Breast epithelium (tissue), 4 donors: Measurements from ENCODE around the gene SYT13. TPM values are rescaled to one million over a fixed set of nuclear protein-coding genes. Genes with fewer than 3 reads are reported as not detected.

Experiments
- DNase-seq, 2 donors: peaks; one replicate each; pipeline ENCODE4 v3.0.0-alpha.2; 2019; ENCODE audit warnings: low spot score in 2 of 2
- H3K27ac ChIP-seq, 2 donors: fragments of 200-600 bp; sonication (generic) in 1 of 2; one replicate each; pipeline ENCODE4 v1.5.1; 2016 to 2019; ENCODE audit warnings: mild to moderate bottlenecking in 1 of 2
- H3K27me3 ChIP-seq, 2 donors: fragments of 200-600 bp; sonication (generic) in 1 of 2; one replicate each; pipeline versions ENCODE4 v1.5.1 to v1.6.0; 2017 to 2019; ENCODE audit warnings: control low read depth in 1 of 2, mild to moderate bottlenecking in 1 of 2
- H3K36me3 ChIP-seq: fragments of 200-600 bp; one replicate; pipeline ENCODE4 v1.5.1; 2019
- H3K4me1 ChIP-seq, 2 donors: fragments of 200-600 bp; sonication (generic); one replicate each; pipeline ENCODE4 v1.5.1; 2016 to 2019; ENCODE audit warnings: control low read depth in 1 of 2
- H3K4me3 ChIP-seq, 3 donors: fragments of 200-600 bp; sonication (generic); 1 replicate in 2 of 3; 2 replicates in 1 of 3; pipeline ENCODE4 v1.5.1; 2016 to 2019; ENCODE audit warnings: mild to moderate bottlenecking in 3 of 3, moderate library complexity in 2 of 3
- H3K9me3 ChIP-seq, 2 donors: fragments of 200-600 bp; sonication (generic) in 1 of 2; one replicate each; pipeline ENCODE4 v1.5.1; 2016 to 2019; ENCODE audit warnings: control low read depth in 1 of 2
- CTCF ChIP-seq, 3 donors: fragments of 450-650 bp; IDR thresholded peaks; one replicate each; pipeline ENCODE4 v1.5.1; 2016 to 2017; ENCODE audit warnings: antibody characterized with exemption in 3 of 3, mild to moderate bottlenecking in 3 of 3, moderate library complexity in 3 of 3
- POLR2A ChIP-seq: fragments of 450-650 bp; IDR thresholded peaks from one replicate; pipeline ENCODE4 v1.6.1; 2016; ENCODE audit warnings: antibody characterized with exemption, mild to moderate bottlenecking, moderate library complexity
- POLR2AphosphoS5 ChIP-seq, 3 donors: sonication (generic); formaldehyde crosslinking; IDR thresholded peaks; one replicate each; pipeline ENCODE4 v1.6.1; 2017; ENCODE audit warnings: antibody characterized with exemption in 3 of 3
- intact Hi-C: fragments of 100-400 bp; cut with DNase I; formaldehyde crosslinking; loops from one replicate; pipeline ENCODE4 v1.15.1; 2023; ENCODE audit warnings: low total_unique reads
- total RNA-seq, 3 donors: library from RNA; depleted of rRNA; stranded (reverse); fragments of >200 nt; gene quantifications; one replicate each; pipeline ENCODE4 v1.1.0, GENCODE V29; 2016

SYT13 gene
- total RNA-seq, 3 donors from 2014 or later, result 0.29 to 0.33 TPM; not detected in 1

GRCh38 chr11:45216031-45216430 lies 70.1 kb downstream of the SYT13 start:
- Histone ChIP-seq H3K4me1 (no peaks in the 10 kb centered on the region), H3K36me3 (no peaks in the 10 kb centered on the region), H3K9me3 (no peaks in the 10 kb centered on the region), H3K27ac (no peak overlapping the region), H3K27me3 (no peaks in the 10 kb centered on the region), H3K4me3 (no peak overlapping the region)
- TF ChIP-seq POLR2A (no peak), CTCF (IDR thresholded peaks at IDR 0.05) (no peak), POLR2AphosphoS5 (IDR thresholded peaks at IDR 0.05) (no peak)
- no peak for DNase-seq
- intact Hi-C loops, result no loop called here

GRCh38 chr11:45215098-45215865 lies 70.9 kb downstream of the SYT13 start:
- H3K27ac ChIP-seq, result no peak overlapping the region
- DNase-seq, result no peak
- no peak for TF ChIP-seq POLR2AphosphoS5 (IDR thresholded peaks at IDR 0.05)
- no peak for TF ChIP-seq CTCF (IDR thresholded peaks at IDR 0.05)
- TF ChIP-seq POLR2A, result no peak
- no peaks in the 10 kb centered on the region for H3K27me3 ChIP-seq
- intact Hi-C loops, result no loop called here
- H3K4me3 ChIP-seq, result no peak overlapping the region
- peaks cover 0 to 4% of the 10 kb centered on the region in 2 donors for H3K4me1 ChIP-seq
- no peaks in the 10 kb centered on the region for H3K9me3 ChIP-seq
- H3K36me3 ChIP-seq, result no peaks in the 10 kb centered on the region

GRCh38 chr11:45213717-45214116 lies 72.4 kb downstream of the SYT13 start:
- no peak overlapping the region for H3K27ac ChIP-seq
- no peaks in the 10 kb centered on the region for H3K36me3 ChIP-seq
- H3K4me1 ChIP-seq, result peaks cover 0 to 4% of the 10 kb centered on the region in 2 donors
- no peak for TF ChIP-seq POLR2AphosphoS5 (IDR thresholded peaks at IDR 0.05)
- TF ChIP-seq POLR2A, result no peak
- TF ChIP-seq CTCF (IDR thresholded peaks at IDR 0.05), result no peak
- no peaks in the 10 kb centered on the region for H3K9me3 ChIP-seq
- no peaks in the 10 kb centered on the region for H3K27me3 ChIP-seq
- DNase-seq, result no peak
- intact Hi-C loops, result no loop called here
- H3K4me3 ChIP-seq, result no peak overlapping the region

- no peaks in the 10 kb centered on the region for H3K27me3 ChIP-seq
- no peaks in the 10 kb centered on the region for H3K9me3 ChIP-seq
- no peak overlapping the region for H3K27ac ChIP-seq
- peaks cover 0 to 4% of the 10 kb centered on the region in 2 donors for H3K4me1 ChIP-seq
- intact Hi-C loops, result no loop called here
- TF ChIP-seq POLR2AphosphoS5 (IDR thresholded peaks at IDR 0.05) (no peak), CTCF (IDR thresholded peaks at IDR 0.05) (no peak), POLR2A (no peak)
- no peaks in the 10 kb centered on the region for H3K36me3 ChIP-seq
- no peak for DNase-seq
- no peak overlapping the region for H3K4me3 ChIP-seq
These were observed 72.8 kb downstream of the SYT13 start for GRCh38 chr11:45213316-45213665.

GRCh38 chr11:45212566-45213315 lies 73.4 kb downstream of the SYT13 start:
- H3K9me3 ChIP-seq, result no peaks in the 10 kb centered on the region
- intact Hi-C loops, result no loop called here
- no peak for DNase-seq
- H3K27me3 ChIP-seq, result no peaks in the 10 kb centered on the region
- H3K4me1 ChIP-seq, result peaks cover 0 to 4% of the 10 kb centered on the region in 2 donors
- TF ChIP-seq POLR2A, result no peak
- no peak for TF ChIP-seq POLR2AphosphoS5 (IDR thresholded peaks at IDR 0.05)
- no peak for TF ChIP-seq CTCF (IDR thresholded peaks at IDR 0.05)
- no peaks in the 10 kb centered on the region for H3K36me3 ChIP-seq
- no peak overlapping the region for H3K4me3 ChIP-seq
- H3K27ac ChIP-seq, result no peak overlapping the region
